Gastroesophageal sphincter (tissue), 4 donors: ENCODE results near the gene CCDC7. TPM values are rescaled to one million over a fixed set of nuclear protein-coding genes. Genes with fewer than 3 reads are reported as not detected.
"Not testable (repeated sequence)": the region's sequence is repeated elsewhere in the genome, so short reads cannot be mapped to it uniquely, and the experiment has no call there.

Experiments
- ATAC-seq: fragments of 150-250 bp; one replicate; pipeline ENCODE4 v1.9.1; 2016; ENCODE audit warnings: mild to moderate bottlenecking, moderate library complexity
- H3K27ac ChIP-seq, 4 donors: fragments of 200-600 bp; sonication (generic) in 3 of 4; 1 replicate in 3 of 4; 2 replicates in 1 of 4; pipeline ENCODE4 v1.5.1; 2016 to 2019
- H3K27me3 ChIP-seq: fragments of 200-600 bp; sonication (generic); one replicate; pipeline ENCODE4 v1.5.1; 2019
- H3K36me3 ChIP-seq, 2 donors: fragments of 200-600 bp; sonication (generic); one replicate each; pipeline ENCODE4 v1.5.1; 2019; ENCODE audit warnings: control low read depth in 1 of 2
- H3K4me1 ChIP-seq, 3 donors: fragments of 200-600 bp; sonication (generic); 1 replicate in 2 of 3; 2 replicates in 1 of 3; pipeline ENCODE4 v1.5.1; 2016 to 2019; ENCODE audit warnings: control low read depth in 2 of 3
- H3K4me3 ChIP-seq, 2 donors: fragments of 200-600 bp; sonication (generic); one replicate each; pipeline ENCODE4 v1.5.1; 2019; ENCODE audit warnings: mild to moderate bottlenecking in 1 of 2, moderate library complexity in 1 of 2
- H3K9me3 ChIP-seq, 3 donors: fragments of 200-600 bp; sonication (generic); one replicate each; pipeline ENCODE4 v1.5.1; 2017 to 2019; ENCODE audit warnings: control low read depth in 2 of 3
- EP300 ChIP-seq: sonication (generic); formaldehyde crosslinking; IDR thresholded peaks from one replicate; pipeline ENCODE4 v1.6.1; 2017; ENCODE audit warnings: antibody characterized with exemption, mild to moderate bottlenecking
- POLR2A ChIP-seq, 2 donors: fragments of 450-650 bp; IDR thresholded peaks; one replicate each; pipeline ENCODE4 v1.6.1; 2017; ENCODE audit warnings: antibody characterized with exemption in 2 of 2, mild to moderate bottlenecking in 2 of 2, moderate library complexity in 1 of 2
- POLR2AphosphoS5 ChIP-seq: sonication (generic); formaldehyde crosslinking; IDR thresholded peaks from one replicate; pipeline ENCODE4 v1.6.1; 2017; ENCODE audit warnings: antibody characterized with exemption
- WGBS, 2 donors: methylation state at CpG; one replicate each; pipeline ENCODE4 v1.1.5; 2018; ENCODE audit warnings: low coverage in 1 of 2; 5-methylcytosine and 5-hydroxymethylcytosine counted together
- total RNA-seq, 4 donors: library from RNA; depleted of rRNA; stranded (reverse); fragments of >200 nt; gene quantifications; one replicate each; pipeline ENCODE4 v1.1.0, GENCODE V29; 2016
- TF ChIP-seq, protein P1 (sequence below), 4 experiments: fragments of 200-600 bp in 2 of 4; fragments of 450-650 bp in 2 of 4; sonication (generic) in 1 of 4; IDR thresholded peaks; one replicate each; pipeline ENCODE4 v1.5.1; 2017 to 2019; ENCODE audit warnings: antibody characterized with exemption in 4 of 4, mild to moderate bottlenecking in 2 of 4, moderate library complexity in 2 of 4

Gene CCDC7
- total RNA-seq, 4 donors from 2014 or later = 20.8 to 67.3 (median 36.0) TPM

DNA sequence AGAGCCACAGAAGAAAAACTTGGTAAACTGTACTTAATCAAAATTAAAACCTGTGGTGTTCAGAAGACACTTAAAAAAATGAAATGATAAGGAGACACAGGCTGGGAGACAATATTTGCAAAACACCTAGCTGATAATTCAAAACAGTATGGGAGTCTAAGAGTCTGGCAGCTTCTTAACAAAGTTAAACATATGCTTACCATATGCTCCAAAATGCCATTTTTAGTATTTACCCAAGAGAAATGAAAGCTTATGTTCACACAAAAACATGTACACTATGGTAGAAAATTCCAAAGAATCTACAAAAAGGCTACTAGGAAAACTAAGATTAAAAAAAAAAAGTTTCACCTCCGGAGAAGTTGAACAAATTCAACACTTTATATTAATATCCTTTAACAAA lies 463.5 kb downstream of the CCDC7 start:
- Histone ChIP-seq H3K4me3 (no peak overlapping the region), H3K9me3 (no peaks in the 10 kb centered on the region), H3K27ac (no peak overlapping the region), H3K4me1 (peaks cover 0 to 9% (median 0%) of the 10 kb centered on the region in 3 donors), H3K36me3 (peaks cover 0 to 96% of the 10 kb centered on the region in 2 donors), H3K27me3 (no peaks in the 10 kb centered on the region)
- 48 to 62% methylated on average over 1 of the region's 1 CpG for WGBS, 2 donors
- TF ChIP-seq POLR2A (IDR thresholded peaks at IDR 0.05) (no peak), EP300 (no peak), POLR2AphosphoS5 (no peak)
- TF ChIP-seq, protein P1, sequence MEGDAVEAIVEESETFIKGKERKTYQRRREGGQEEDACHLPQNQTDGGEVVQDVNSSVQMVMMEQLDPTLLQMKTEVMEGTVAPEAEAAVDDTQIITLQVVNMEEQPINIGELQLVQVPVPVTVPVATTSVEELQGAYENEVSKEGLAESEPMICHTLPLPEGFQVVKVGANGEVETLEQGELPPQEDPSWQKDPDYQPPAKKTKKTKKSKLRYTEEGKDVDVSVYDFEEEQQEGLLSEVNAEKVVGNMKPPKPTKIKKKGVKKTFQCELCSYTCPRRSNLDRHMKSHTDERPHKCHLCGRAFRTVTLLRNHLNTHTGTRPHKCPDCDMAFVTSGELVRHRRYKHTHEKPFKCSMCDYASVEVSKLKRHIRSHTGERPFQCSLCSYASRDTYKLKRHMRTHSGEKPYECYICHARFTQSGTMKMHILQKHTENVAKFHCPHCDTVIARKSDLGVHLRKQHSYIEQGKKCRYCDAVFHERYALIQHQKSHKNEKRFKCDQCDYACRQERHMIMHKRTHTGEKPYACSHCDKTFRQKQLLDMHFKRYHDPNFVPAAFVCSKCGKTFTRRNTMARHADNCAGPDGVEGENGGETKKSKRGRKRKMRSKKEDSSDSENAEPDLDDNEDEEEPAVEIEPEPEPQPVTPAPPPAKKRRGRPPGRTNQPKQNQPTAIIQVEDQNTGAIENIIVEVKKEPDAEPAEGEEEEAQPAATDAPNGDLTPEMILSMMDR (IDR thresholded peaks at IDR 0.05) = no peak
- no peak for ATAC-seq

DNA sequence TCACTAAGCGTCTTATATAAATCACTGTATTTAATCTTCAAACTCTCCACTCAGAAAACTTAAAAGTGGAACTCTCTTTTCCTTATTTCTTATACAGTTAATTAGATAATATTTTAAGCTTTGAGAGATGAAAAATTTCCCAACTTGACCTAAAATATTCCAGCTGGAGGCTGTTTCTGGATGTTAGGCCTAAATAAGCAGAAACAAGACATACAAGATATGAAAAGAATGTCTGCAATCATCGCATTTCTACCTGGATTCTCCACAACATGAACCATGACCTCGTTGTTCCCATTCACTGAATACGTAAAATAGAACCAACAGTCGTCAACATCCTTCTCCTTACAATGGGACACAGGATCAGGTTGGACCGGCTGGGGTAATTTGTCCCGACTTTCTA lies 464.0 kb downstream of the CCDC7 start:
- H3K27me3 ChIP-seq, H3K4me3 ChIP-seq, H3K9me3 ChIP-seq, ATAC-seq, H3K4me1 ChIP-seq, H3K27ac ChIP-seq: not testable (repeated sequence)
- peaks cover 0 to 96% of the 10 kb centered on the region in 2 donors for H3K36me3 ChIP-seq
- 72 to 85% methylated on average over 7 of the region's 7 CpGs for WGBS, 2 donors

DNA sequence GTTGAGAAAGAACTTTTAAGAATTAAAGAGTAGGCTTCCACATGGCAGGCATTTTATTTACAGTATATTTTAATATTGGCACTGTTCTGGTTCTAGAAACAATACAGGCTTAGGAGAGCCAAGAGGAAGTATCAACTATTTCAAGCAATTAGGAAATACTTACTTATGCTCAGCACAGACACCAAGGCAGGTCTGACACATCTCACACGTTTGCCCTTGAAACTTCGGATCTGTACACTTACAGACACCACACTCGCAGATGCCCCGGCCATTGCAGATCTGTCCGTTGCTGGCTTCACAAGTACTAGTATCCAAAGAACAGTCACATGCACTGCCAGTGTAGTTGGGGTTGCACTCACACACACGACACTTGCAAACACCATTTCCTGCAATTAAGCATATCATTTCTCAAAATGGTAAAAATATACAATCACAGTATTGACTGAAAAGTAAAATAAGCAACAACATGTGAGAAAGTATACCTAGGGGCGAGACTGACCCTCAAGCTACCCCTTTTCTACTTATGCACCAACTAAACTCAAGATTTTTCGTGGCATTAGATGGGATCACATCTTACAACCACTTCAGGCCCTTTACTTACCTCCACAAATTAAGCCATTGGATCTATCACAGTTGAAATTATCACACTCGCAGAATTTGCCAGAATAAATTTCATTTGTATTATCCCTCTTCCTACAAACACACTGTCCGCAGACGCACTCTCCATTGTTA lies 465.5 kb downstream of the CCDC7 start:
- no peaks in the 10 kb centered on the region for H3K27me3 ChIP-seq
- H3K36me3 ChIP-seq = peaks cover 0 to 96% of the 10 kb centered on the region in 2 donors
- no peak overlapping the region for H3K27ac ChIP-seq
- H3K4me3 ChIP-seq = no peak overlapping the region
- WGBS, 2 donors = 71 to 85% methylated on average over 10 to 11 of the region's 11 CpGs
- TF ChIP-seq EP300 = no peak
- TF ChIP-seq, protein P1 (IDR thresholded peaks at IDR 0.05) = no peak
- no peak for TF ChIP-seq POLR2A (IDR thresholded peaks at IDR 0.05)
- no peak for TF ChIP-seq POLR2AphosphoS5
- no peaks in the 10 kb centered on the region for H3K9me3 ChIP-seq
- H3K4me1 ChIP-seq = peaks cover 0 to 1% (median 0%) of the 10 kb centered on the region in 3 donors
- no peak for ATAC-seq

DNA sequence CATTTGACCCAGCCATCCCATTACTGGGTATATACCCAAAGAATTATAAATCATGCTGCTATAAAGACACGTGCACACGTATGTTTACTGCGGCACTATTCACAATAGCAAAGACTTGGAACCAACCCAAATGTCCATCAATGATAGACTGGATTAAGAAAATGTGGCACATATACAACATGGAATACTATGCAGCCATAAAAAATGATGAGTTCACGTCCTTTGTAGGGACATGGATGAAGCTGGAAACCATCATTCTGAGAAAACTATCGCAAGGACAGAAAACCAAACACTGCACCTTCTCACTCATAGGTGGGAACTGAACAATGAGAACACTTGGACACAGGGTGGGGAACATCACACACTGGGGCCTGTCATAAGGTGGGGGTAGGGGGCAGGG lies 471.9 kb downstream of the CCDC7 start:
- not testable (repeated sequence) for H3K9me3 ChIP-seq, H3K4me3 ChIP-seq, ATAC-seq, H3K4me1 ChIP-seq, H3K27me3 ChIP-seq, H3K27ac ChIP-seq
- peaks cover 3 to 87% of the 10 kb centered on the region in 2 donors for H3K36me3 ChIP-seq
- WGBS, 2 donors = 81 to 92% methylated on average over 5 of the region's 5 CpGs

DNA sequence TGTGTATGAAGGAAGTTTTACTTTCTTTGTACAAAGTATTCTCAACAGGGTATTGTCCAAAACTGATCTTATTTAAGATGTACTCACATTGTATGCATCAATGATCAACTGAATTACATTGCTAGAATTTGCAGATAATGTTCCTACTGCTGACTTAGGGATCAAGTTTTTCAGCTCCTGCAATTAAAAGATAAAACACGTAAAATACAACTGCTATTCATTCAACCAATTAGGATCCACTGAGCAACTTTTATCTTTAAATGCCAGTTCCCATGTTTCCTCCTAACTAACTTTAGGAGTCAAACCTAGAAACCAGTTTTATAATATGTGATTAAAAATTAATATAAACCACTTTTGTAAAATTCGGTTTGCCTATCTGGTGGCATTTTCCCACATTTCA lies 476.2 kb downstream of the CCDC7 start:
- peaks cover 0 to 19% (median 0%) of the 10 kb centered on the region in 3 donors for H3K4me1 ChIP-seq
- peaks cover 11 to 97% of the 10 kb centered on the region in 2 donors for H3K36me3 ChIP-seq

More for the DNA sequence above, 476.2 kb downstream of the CCDC7 start:
- Histone ChIP-seq H3K27me3 (no peaks in the 10 kb centered on the region), H3K9me3 (no peaks in the 10 kb centered on the region), H3K27ac (no peak overlapping the region), H3K4me3 (no peak overlapping the region)
- TF ChIP-seq POLR2AphosphoS5 (no peak), POLR2A (IDR thresholded peaks at IDR 0.05) (no peak), EP300 (no peak)
- TF ChIP-seq, protein P1 (IDR thresholded peaks at IDR 0.05) = no peak
- 69 to 70% methylated on average over 2 of the region's 2 CpGs for WGBS, 2 donors
- ATAC-seq = no peak
